Transverse colon (tissue), 4 donors: ENCODE results near the gene BORCS5. TPM values are rescaled to one million over a fixed set of nuclear protein-coding genes. Genes with fewer than 3 reads are reported as not detected.

Source experiments
- DNase-seq: peaks from one replicate; pipeline ENCODE4 v3.0.0-alpha.2; 2019
- H3K27ac ChIP-seq, 4 donors: fragments of 200-600 bp; sonication (generic); 2 replicates each; pipeline ENCODE4 v1.5.1; 2016 to 2018; ENCODE audit warnings: inconsistent platforms in 4 of 4
- H3K27me3 ChIP-seq: fragments of 200-600 bp; sonication (generic); 2 replicates; pipeline ENCODE4 v1.5.1; 2017; ENCODE audit warnings: inconsistent platforms
- H3K36me3 ChIP-seq, 4 donors: fragments of 200-600 bp; sonication (generic); 2 replicates each; pipeline ENCODE4 v1.5.1; 2017 to 2019; ENCODE audit warnings: inconsistent platforms in 4 of 4
- H3K4me1 ChIP-seq, 4 donors: fragments of 200-600 bp; sonication (generic); 2 replicates each; pipeline ENCODE4 v1.5.1; 2017 to 2020; ENCODE audit warnings: inconsistent platforms in 4 of 4
- H3K4me3 ChIP-seq, 4 donors: fragments of 200-600 bp; sonication (generic); 1 replicate in 1 of 4; 2 replicates in 3 of 4; pipeline versions ENCODE4 v1.5.1 to v1.6.1; 2017 to 2019; ENCODE audit warnings: inconsistent platforms in 4 of 4
- H3K9me3 ChIP-seq, 2 donors: fragments of 200-600 bp; sonication (generic); 2 replicates each; pipeline ENCODE4 v1.5.1; 2017 to 2019; ENCODE audit warnings: inconsistent platforms in 2 of 2
- EP300 ChIP-seq: sonication (generic); formaldehyde crosslinking; IDR thresholded peaks from one replicate; pipeline ENCODE4 v1.6.1; 2017; ENCODE audit warnings: antibody characterized with exemption, low read depth
- POLR2A ChIP-seq: fragments of 450-650 bp; IDR thresholded peaks from one replicate; pipeline ENCODE4 v1.6.1; 2016; ENCODE audit warnings: antibody characterized with exemption, mild to moderate bottlenecking, moderate library complexity
- POLR2AphosphoS5 ChIP-seq, 3 donors: sonication (generic); formaldehyde crosslinking; IDR thresholded peaks; one replicate each; pipeline ENCODE4 v1.6.1; 2016; ENCODE audit warnings: antibody characterized with exemption in 3 of 3
- WGBS, 2 donors: methylation state at CpG; one replicate each; pipeline ENCODE4 v1.1.5; 2018; ENCODE audit warnings: low coverage in 1 of 2; 5-methylcytosine and 5-hydroxymethylcytosine counted together
- in situ Hi-C, 4 donors: fragments of 200-750 bp; cut with MboI; loops; one replicate each; pipeline versions ENCODE4 v1.15.0 to v1.15.1; 2017; ENCODE audit warnings: low sequenced_read_pairs in 3 of 4, low pct_ligation_motif_present in 1 of 4, low pct_unique_long_range_greater_than_20kb in 1 of 4
- intact Hi-C: fragments of 100-400 bp; cut with DNase I; formaldehyde crosslinking; loops from one replicate; pipeline ENCODE4 v1.15.1; 2023; ENCODE audit warnings: low total_unique reads
- total RNA-seq, 4 donors: library from RNA; depleted of rRNA; stranded (reverse); fragments of >200 nt; gene quantifications; one replicate each; pipeline ENCODE4 v1.1.0, GENCODE V29; 2016
- TF ChIP-seq, protein P1 (sequence below), 5 experiments: fragments of 200-600 bp in 3 of 5; fragments of 450-650 bp in 2 of 5; sonication (generic) in 3 of 5; IDR thresholded peaks; 1 replicate in 2 of 5; 2 replicates in 3 of 5; pipeline ENCODE4 v1.5.1; 2016 to 2017; ENCODE audit warnings: antibody characterized with exemption in 5 of 5, inconsistent platforms in 3 of 5, mild to moderate bottlenecking in 2 of 5, moderate library complexity in 1 of 5

BORCS5 gene
- total RNA-seq, 4 donors from 2014 or later = 8.5 to 52.7 (median 21.3) TPM

DNA sequence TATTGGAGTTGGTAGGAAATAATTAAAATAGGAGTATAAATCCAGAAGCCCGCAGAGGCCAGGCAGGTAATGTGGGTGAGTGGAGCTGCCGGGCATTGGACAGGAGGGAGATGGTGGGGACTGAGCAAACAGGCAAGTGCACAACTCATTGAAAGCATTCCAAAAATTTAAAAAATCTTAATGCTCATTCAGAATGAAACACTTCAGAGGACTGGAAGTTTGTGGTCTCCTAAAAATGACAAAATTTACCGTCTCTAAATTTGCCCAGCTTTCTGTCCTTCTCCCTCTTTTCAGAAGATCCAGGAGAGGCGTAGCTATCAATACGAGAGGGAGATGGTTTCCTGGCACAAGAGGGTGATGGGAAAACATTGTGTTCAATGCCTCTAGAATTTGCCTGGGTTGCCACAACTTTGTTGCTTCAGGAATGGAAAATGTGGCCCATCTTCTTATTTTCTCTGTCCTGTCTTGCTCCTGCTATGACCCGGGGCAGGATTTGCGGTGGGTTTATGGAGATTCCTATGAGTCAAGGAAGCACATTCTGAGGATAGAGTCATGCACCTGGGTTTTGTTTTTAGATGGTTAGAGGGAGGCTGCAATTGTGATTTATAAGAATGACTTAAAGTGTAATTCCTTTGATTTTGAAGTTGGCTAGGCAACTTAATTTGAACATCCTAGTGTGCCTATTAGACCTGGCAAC is 72.2 kb downstream of the BORCS5 start:
- H3K4me1 ChIP-seq = peaks cover 0 to 27% (median 17%) of the 10 kb centered on the region in 4 donors
- intact Hi-C loops (no loop called here), in situ Hi-C loops (no loop called here)
- peaks cover 0 to 2% of the 10 kb centered on the region in 2 donors for H3K9me3 ChIP-seq
- H3K27ac ChIP-seq = no peak overlapping the region
- H3K36me3 ChIP-seq = no peaks in the 10 kb centered on the region
- TF ChIP-seq POLR2AphosphoS5 (IDR thresholded peaks at IDR 0.05) (no peak), POLR2A (no peak), EP300 (no peak)
- TF ChIP-seq, protein P1, sequence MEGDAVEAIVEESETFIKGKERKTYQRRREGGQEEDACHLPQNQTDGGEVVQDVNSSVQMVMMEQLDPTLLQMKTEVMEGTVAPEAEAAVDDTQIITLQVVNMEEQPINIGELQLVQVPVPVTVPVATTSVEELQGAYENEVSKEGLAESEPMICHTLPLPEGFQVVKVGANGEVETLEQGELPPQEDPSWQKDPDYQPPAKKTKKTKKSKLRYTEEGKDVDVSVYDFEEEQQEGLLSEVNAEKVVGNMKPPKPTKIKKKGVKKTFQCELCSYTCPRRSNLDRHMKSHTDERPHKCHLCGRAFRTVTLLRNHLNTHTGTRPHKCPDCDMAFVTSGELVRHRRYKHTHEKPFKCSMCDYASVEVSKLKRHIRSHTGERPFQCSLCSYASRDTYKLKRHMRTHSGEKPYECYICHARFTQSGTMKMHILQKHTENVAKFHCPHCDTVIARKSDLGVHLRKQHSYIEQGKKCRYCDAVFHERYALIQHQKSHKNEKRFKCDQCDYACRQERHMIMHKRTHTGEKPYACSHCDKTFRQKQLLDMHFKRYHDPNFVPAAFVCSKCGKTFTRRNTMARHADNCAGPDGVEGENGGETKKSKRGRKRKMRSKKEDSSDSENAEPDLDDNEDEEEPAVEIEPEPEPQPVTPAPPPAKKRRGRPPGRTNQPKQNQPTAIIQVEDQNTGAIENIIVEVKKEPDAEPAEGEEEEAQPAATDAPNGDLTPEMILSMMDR (IDR thresholded peaks at IDR 0.05) = no peak
- WGBS, 2 donors = 84% methylated on average over 5 to 7 of the region's 7 CpGs
- no peak overlapping the region for H3K4me3 ChIP-seq
- DNase-seq = no peak
- H3K27me3 ChIP-seq = no peaks in the 10 kb centered on the region

DNA sequence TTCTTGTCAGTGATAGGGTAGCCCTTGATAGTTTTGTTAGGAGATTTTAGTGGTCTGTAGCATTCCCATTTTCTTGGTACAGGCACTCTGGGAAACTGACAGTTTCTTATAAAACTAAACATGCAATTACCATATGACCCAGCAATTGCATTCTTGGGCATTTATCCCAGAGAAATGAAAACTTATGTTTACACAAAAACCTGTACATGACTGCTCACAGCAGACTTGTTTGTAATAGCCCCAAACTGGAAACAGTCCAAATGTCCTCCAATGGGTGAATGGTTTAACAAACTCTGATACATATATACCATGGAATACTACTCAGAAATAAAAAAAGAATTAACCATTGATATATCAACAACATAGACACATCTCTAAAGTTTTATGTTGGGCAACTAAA is 75.5 kb downstream of the BORCS5 start:
- H3K36me3 ChIP-seq = peaks cover 0 to 1% (median 0%) of the 10 kb centered on the region in 4 donors
- intact Hi-C loops (no loop called here), in situ Hi-C loops (no loop called here)
- H3K27ac ChIP-seq = peak overlapping the region; percentile 34 to 63 (median 60)
- H3K9me3 ChIP-seq = no peaks in the 10 kb centered on the region
- no peaks in the 10 kb centered on the region for H3K27me3 ChIP-seq
- DNase-seq = no peak
- TF ChIP-seq EP300 = no peak
- H3K4me3 ChIP-seq = peak overlapping the region in 1 of 4 donors; percentile 17
- H3K4me1 ChIP-seq = peaks cover 0 to 27% (median 17%) of the 10 kb centered on the region in 4 donors

DNA sequence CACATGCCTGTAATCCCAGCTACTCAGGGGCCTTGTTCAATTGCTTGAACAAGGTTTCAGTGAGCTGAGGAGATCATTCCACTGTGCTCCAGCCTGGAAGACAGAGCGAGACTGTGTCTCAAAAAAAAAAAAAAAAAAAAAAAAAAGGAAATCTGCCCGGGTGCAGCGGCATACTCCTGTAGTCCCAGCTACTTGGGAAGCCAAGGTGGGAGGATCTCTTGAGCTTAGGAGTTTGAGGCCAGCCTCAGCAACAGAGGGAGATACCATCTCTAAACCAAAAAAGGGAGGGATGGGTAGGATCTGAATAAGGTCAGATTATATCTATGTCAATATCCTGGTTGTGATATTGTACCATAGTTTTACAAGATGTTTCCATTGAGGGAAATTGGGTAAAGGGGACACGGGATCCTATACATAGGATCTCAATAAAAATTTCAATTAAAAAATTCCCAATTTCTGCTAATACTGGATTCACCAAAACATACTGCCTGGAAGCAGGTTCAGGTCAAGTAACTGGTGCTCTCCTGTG is 76.4 kb downstream of the BORCS5 start:
- in situ Hi-C loops = no loop called here
- 77 to 100% methylated on average over 2 to 4 of the region's 4 CpGs for WGBS, 2 donors
- H3K9me3 ChIP-seq = no peaks in the 10 kb centered on the region
- H3K36me3 ChIP-seq = peaks cover 0 to 1% (median 0%) of the 10 kb centered on the region in 4 donors
- H3K4me3 ChIP-seq = no peak overlapping the region
- intact Hi-C loops = no loop called here
- H3K4me1 ChIP-seq = peaks cover 0 to 27% (median 17%) of the 10 kb centered on the region in 4 donors
- DNase-seq = no peak
- no peaks in the 10 kb centered on the region for H3K27me3 ChIP-seq
- peak overlapping the region in 2 of 4 donors; percentile 4 to 58 for H3K27ac ChIP-seq
- no peak for TF ChIP-seq EP300
- TF ChIP-seq, protein P1 (IDR thresholded peaks at IDR 0.05) = no peak
- no peak for TF ChIP-seq POLR2A
- TF ChIP-seq POLR2AphosphoS5 (IDR thresholded peaks at IDR 0.05) = no peak

DNA sequence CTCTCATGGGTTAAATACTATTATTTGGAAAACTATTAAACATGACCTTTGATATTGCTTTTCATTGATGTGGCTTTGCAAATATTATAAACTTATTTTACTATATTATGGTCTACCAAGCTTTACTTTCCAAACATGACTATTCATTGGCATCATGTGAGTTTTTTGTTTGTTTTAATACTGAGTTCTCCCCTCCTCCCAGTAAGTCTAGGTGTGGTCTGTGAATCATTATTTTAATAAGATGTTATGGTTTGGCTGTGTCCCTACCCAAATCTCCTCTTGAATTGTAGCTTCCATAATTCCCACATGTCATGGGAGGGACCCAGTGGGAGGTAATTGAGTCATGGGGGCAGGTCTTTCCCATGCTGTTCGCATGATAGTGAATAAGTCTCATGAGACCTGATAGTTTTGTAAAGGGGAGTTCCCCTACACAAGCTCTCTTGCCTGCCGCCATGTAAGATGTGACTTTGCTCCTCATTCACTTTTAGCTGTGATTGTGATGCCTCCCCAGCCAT is 80.0 kb downstream of the BORCS5 start:
- no peak overlapping the region for H3K4me3 ChIP-seq

More for the DNA sequence above, 80.0 kb downstream of the BORCS5 start:
- Histone ChIP-seq H3K36me3 (peaks cover 0 to 1% (median 0%) of the 10 kb centered on the region in 4 donors), H3K27ac (no peak overlapping the region), H3K27me3 (no peaks in the 10 kb centered on the region), H3K9me3 (no peaks in the 10 kb centered on the region), H3K4me1 (peaks cover 0 to 35% (median 13%) of the 10 kb centered on the region in 4 donors)
- in situ Hi-C loops (no loop called here), intact Hi-C loops (no loop called here)
- 94% methylated on average over 2 of the region's 2 CpGs; no CpG with 5 or more reads in 1 of the 2 donors for WGBS, 2 donors
- DNase-seq = no peak
- no peak for TF ChIP-seq EP300
- TF ChIP-seq, protein P1 (IDR thresholded peaks at IDR 0.05) = no peak
- no peak for TF ChIP-seq POLR2A
- TF ChIP-seq POLR2AphosphoS5 (IDR thresholded peaks at IDR 0.05) = no peak
